ENCODE results near the gene AKAP13.

GRCh38 chr15:85753791-85754452 lies 373.5 kb downstream of the AKAP13 start:
- TF ChIP-seq REST (tag by site-specific recombination; IDR thresholded peaks at IDR 0.05) (no peak), ZFHX2 (tag by site-specific recombination; conservative IDR thresholded peaks at IDR 0.05) (no peak), ZBTB48 (tag by site-specific recombination; IDR thresholded peaks at IDR 0.05) (no peak), ZNF174 (tag by site-specific recombination; IDR thresholded peaks at IDR 0.05) (no peak), SALL2 (tag by site-specific recombination; IDR thresholded peaks at IDR 0.05; ENCODE audit: borderline replicate concordance) (no peak), SP2 (tag by site-specific recombination; IDR thresholded peaks at IDR 0.05) (no peak), TCF7L2 (IDR thresholded peaks at IDR 0.05; ENCODE audit: borderline replicate concordance, low read depth, low read length) (no peak)
- TF ChIP-seq, protein P1, sequence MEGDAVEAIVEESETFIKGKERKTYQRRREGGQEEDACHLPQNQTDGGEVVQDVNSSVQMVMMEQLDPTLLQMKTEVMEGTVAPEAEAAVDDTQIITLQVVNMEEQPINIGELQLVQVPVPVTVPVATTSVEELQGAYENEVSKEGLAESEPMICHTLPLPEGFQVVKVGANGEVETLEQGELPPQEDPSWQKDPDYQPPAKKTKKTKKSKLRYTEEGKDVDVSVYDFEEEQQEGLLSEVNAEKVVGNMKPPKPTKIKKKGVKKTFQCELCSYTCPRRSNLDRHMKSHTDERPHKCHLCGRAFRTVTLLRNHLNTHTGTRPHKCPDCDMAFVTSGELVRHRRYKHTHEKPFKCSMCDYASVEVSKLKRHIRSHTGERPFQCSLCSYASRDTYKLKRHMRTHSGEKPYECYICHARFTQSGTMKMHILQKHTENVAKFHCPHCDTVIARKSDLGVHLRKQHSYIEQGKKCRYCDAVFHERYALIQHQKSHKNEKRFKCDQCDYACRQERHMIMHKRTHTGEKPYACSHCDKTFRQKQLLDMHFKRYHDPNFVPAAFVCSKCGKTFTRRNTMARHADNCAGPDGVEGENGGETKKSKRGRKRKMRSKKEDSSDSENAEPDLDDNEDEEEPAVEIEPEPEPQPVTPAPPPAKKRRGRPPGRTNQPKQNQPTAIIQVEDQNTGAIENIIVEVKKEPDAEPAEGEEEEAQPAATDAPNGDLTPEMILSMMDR (tag by site-specific recombination; IDR thresholded peaks at IDR 0.05): no peak
- TF ChIP-seq, protein P2, sequence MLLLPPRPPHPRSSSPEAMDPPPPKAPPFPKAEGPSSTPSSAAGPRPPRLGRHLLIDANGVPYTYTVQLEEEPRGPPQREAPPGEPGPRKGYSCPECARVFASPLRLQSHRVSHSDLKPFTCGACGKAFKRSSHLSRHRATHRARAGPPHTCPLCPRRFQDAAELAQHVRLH (tag by site-specific recombination; IDR thresholded peaks at IDR 0.05): no peak

Measured in HEK293 (cell line).